ENCODE measurements around the gene ZNF662.
"Not testable (repeated sequence)": the region's sequence is repeated elsewhere in the genome, so short reads cannot be mapped to it uniquely, and the experiment has no call there.

ZNF662 gene

GRCh38 chr3:42875325-42876151 is 30.4 kb upstream of the ZNF662 start, which contains the start of gene CYP8B1:
Gene CYP8B1 (minus strand): TSS chr3:42875879. CDS start chr3:42875816, 63 bp downstream.
- H3K9me3 ChIP-seq (ENCODE audit: control insufficient read depth, insufficient read depth, low read depth, low read length) = no peaks in the 10 kb centered on the region
- H3K4me1 ChIP-seq (ENCODE audit: control insufficient read depth, insufficient read depth, low read length) = peaks cover 3% of the 10 kb centered on the region; the same call in 1 of the 2 replicates
- no peak within 1 kb of the TSS for H3K27ac ChIP-seq (ENCODE audit: low read depth, low read length)
- H3K36me3 ChIP-seq (ENCODE audit: control insufficient read depth, insufficient read depth, low read length) = no peaks in the 10 kb centered on the region
- 0 out of 2 replicates have a peak, but pooled peaks cover 5% of the 10 kb centered on the region for H3K27me3 ChIP-seq (ENCODE audit: control insufficient read depth, insufficient read depth, low read length)
- no peak within 1 kb of the TSS for H3K9ac ChIP-seq (ENCODE audit: low read length)
- H3K4me3 ChIP-seq (ENCODE audit: low read depth, low read length) = no peak within 1 kb of the TSS

DNA sequence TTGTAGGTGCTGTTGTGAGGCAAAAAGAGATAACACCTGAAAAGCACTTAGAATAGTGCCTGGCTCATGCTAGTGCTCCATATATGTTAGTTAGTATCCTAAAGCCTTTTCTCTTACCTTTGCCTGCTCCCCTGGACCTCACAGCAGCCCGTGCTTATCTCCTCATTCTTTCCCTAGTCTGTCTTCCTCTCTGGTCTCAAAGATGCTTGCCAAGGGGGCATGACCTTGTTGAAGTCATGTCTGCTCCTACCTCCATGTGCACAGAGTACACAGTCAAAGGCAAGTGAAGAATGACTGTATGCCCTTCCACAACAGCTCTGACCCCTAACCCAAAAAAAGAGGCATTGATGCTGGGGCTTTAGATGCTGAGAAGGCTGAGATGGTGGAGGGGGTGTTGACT is 29.5 kb upstream of the ZNF662 start:
- no peak overlapping the region for H3K27ac ChIP-seq (ENCODE audit: low read depth, low read length)
- peaks cover 7% of the 10 kb centered on the region for H3K4me1 ChIP-seq (ENCODE audit: control insufficient read depth, insufficient read depth, low read length)
- no peak overlapping the region for H3K9ac ChIP-seq (ENCODE audit: low read length)
- H3K9me3 ChIP-seq (ENCODE audit: control insufficient read depth, insufficient read depth, low read depth, low read length) = no peaks in the 10 kb centered on the region
- H3K4me3 ChIP-seq (ENCODE audit: low read depth, low read length) = no peak overlapping the region
- H3K36me3 ChIP-seq (ENCODE audit: control insufficient read depth, insufficient read depth, low read length) = no peaks in the 10 kb centered on the region
- H3K27me3 ChIP-seq (ENCODE audit: control insufficient read depth, insufficient read depth, low read length) = 0 out of 2 replicates have a peak, but pooled peaks cover 5% of the 10 kb centered on the region

- Histone ChIP-seq H3K4me1 (ENCODE audit: control insufficient read depth, insufficient read depth, low read length) (peaks cover 11% of the 10 kb centered on the region), H3K36me3 (ENCODE audit: control insufficient read depth, insufficient read depth, low read length) (no peaks in the 10 kb centered on the region), H3K4me3 (ENCODE audit: low read depth, low read length) (no peak overlapping the region), H3K27me3 (ENCODE audit: control insufficient read depth, insufficient read depth, low read length) (0 out of 2 replicates have a peak, but pooled peaks cover 5% of the 10 kb centered on the region), H3K27ac (ENCODE audit: low read depth, low read length) (no peak overlapping the region), H3K9me3 (ENCODE audit: control insufficient read depth, insufficient read depth, low read depth, low read length) (no peaks in the 10 kb centered on the region), H3K9ac (ENCODE audit: low read length) (no peak overlapping the region)
Observed at GRCh38 chr3:42876940-42877720, 28.8 kb upstream of the ZNF662 start.

GRCh38 chr3:42877881-42878280 is 28.1 kb upstream of the ZNF662 start:
- Histone ChIP-seq H3K36me3 (ENCODE audit: control insufficient read depth, insufficient read depth, low read length) (no peaks in the 10 kb centered on the region), H3K4me3 (ENCODE audit: low read depth, low read length) (no peak overlapping the region), H3K9ac (ENCODE audit: low read length) (no peak overlapping the region), H3K4me1 (ENCODE audit: control insufficient read depth, insufficient read depth, low read length) (peaks cover 11% of the 10 kb centered on the region), H3K27ac (ENCODE audit: low read depth, low read length) (no peak overlapping the region), H3K9me3 (ENCODE audit: control insufficient read depth, insufficient read depth, low read depth, low read length) (no peaks in the 10 kb centered on the region), H3K27me3 (ENCODE audit: control insufficient read depth, insufficient read depth, low read length) (0 out of 2 replicates have a peak, but pooled peaks cover 5% of the 10 kb centered on the region)

- Histone ChIP-seq H3K36me3 (ENCODE audit: control insufficient read depth, insufficient read depth, low read length) (no peaks in the 10 kb centered on the region), H3K4me1 (ENCODE audit: control insufficient read depth, insufficient read depth, low read length) (peaks cover 15% of the 10 kb centered on the region), H3K4me3 (ENCODE audit: low read depth, low read length) (peak overlapping the region; percentile 57), H3K27me3 (ENCODE audit: control insufficient read depth, insufficient read depth, low read length) (0 out of 2 replicates have a peak, but pooled peaks cover 5% of the 10 kb centered on the region), H3K9ac (ENCODE audit: low read length) (no peak overlapping the region), H3K27ac (ENCODE audit: low read depth, low read length) (no peak overlapping the region), H3K9me3 (ENCODE audit: control insufficient read depth, insufficient read depth, low read depth, low read length) (no peaks in the 10 kb centered on the region)
Observed at GRCh38 chr3:42880183-42880582, 25.8 kb upstream of the ZNF662 start.

DNA sequence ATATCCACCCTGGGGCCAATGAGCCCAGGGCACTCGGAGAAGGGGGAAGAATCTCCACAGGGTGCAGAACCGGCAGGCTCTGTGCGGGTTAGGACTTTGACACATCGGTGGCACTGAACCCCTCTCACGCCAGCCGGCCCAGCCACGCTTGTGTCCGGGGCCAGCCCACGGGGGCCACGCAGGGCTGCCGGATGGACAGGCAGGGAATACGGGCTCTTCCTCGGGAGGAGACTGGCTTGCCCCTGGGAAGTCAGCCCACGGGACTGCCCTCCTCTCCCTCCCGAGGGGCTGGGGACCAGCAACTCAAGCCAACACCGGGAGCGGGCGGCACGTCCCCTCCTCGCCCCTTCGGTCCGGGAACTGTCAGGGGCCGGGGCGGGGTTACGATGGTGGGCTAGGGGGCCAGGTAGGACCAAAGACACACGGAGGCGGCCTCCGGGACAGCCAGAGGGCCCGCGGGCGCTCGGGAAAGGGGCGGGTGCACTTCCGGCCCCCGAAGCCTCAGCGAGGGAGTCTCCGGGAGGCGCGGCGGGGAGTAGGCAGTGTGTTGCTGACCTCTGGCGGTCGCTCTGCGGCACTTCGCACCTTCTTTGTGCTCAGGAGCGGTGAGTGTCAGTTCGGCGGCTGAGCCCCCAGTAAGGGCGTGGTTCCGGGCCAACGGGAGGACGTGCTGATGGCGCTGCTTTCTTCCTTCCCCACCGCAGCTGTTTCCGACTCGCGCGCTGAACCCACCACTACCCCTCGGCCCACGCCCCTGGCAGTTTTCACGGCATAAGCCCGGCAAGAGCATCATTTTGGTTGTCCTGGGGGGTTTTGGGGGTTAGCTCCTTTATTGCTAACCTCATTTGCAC is 25.1 kb upstream of the ZNF662 start:
- Histone ChIP-seq H3K4me3 (ENCODE audit: low read depth, low read length) (peak overlapping the region; percentile 57), H3K9ac (ENCODE audit: low read length) (peak overlapping the region; percentile 60)

DNA sequence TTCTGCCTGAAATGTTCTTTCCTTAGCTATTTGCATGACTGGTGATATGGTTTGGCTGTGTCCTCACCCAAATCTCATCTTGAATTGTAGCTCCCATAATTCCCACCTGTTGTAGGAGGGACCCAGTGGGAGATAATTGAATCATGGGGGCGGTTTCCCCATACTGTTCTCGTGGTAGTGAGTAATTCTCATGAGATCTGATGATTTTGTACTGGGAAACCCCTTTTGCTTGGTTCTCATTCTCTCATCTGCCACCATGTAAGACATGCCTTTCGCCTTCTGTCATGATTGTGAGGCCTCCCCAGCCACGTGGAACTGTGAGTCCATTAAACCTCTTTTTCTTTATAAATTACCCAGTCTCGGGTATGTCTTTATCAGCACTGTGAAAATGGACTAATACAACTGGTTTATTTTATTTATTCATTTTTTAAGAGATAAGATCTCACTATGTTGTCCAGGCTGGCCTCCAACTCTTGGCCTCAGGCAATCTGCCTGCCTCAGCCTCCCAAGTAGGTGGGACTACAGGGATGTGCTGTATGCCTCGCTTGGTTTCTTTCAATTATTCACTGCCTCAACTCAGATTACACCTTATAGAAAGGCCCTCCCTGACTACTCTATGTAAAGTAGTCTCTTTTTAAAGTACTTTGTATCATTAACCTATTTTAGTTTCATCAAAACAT is 22.6 kb upstream of the ZNF662 start:
- peaks cover 26% of the 10 kb centered on the region for H3K4me1 ChIP-seq (ENCODE audit: control insufficient read depth, insufficient read depth, low read length)
- H3K9me3 ChIP-seq (ENCODE audit: control insufficient read depth, insufficient read depth, low read depth, low read length); H3K4me3 ChIP-seq (ENCODE audit: low read depth, low read length); H3K27me3 ChIP-seq (ENCODE audit: control insufficient read depth, insufficient read depth, low read length); H3K27ac ChIP-seq (ENCODE audit: low read depth, low read length); H3K9ac ChIP-seq (ENCODE audit: low read length); H3K36me3 ChIP-seq (ENCODE audit: control insufficient read depth, insufficient read depth, low read length): not testable (repeated sequence)

More for the DNA sequence above, 25.1 kb upstream of the ZNF662 start:
- Histone ChIP-seq H3K9me3 (ENCODE audit: control insufficient read depth, insufficient read depth, low read depth, low read length) (no peaks in the 10 kb centered on the region), H3K4me1 (ENCODE audit: control insufficient read depth, insufficient read depth, low read length) (peaks cover 18% of the 10 kb centered on the region), H3K27ac (ENCODE audit: low read depth, low read length) (no peak overlapping the region; the same call in 1 of the 2 replicates), H3K27me3 (ENCODE audit: control insufficient read depth, insufficient read depth, low read length) (0 out of 2 replicates have a peak, but pooled peaks cover 5% of the 10 kb centered on the region), H3K36me3 (ENCODE audit: control insufficient read depth, insufficient read depth, low read length) (no peaks in the 10 kb centered on the region)

DNA sequence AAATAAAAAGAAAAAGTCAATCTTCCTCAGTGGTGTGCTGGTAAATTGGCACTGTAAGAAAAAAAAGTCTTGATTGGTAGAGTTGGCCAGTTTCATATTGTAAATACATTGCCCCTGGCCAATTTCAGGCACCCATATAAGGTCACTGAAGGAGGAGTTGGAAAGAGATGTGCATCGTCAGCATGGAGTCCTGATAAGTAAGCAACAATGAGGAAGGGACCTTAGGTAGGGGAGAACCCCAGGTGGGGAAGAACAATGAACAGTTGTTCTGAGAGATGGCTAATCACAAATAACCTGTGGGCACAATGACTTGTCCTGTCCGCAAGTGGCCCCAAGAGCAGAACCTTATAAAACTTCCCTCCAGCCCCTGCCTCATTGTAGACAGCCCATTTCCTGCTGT is 21.6 kb upstream of the ZNF662 start:
- H3K9me3 ChIP-seq (ENCODE audit: control insufficient read depth, insufficient read depth, low read depth, low read length) = no peaks in the 10 kb centered on the region
- peaks cover 26% of the 10 kb centered on the region for H3K4me1 ChIP-seq (ENCODE audit: control insufficient read depth, insufficient read depth, low read length)
- no peaks in the 10 kb centered on the region for H3K27me3 ChIP-seq (ENCODE audit: control insufficient read depth, insufficient read depth, low read length)

DNA sequence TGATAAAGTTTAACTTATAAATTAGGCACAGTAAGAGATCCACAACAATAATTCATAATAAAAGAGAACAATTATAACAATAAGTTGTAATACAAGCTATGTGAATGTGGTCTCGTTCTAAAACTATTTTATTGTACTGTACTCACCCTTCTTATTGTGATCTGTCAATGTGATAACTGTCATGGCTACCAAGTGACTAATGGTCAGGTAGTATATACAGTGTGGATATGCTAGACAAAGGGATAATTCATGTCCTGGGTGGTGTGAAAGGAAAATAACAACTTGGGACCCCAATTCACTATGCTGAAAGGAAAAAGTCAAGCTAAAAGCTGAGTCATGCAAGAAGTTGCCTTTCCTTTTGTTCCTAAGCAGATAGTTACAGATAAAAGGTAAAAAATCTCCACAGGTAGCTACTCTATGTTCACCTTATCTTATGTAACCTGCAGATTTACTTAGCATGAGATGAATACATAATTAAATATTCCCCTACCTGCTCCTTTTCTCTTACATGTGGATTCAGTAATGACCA is 19.6 kb upstream of the ZNF662 start:
- H3K4me3 ChIP-seq (ENCODE audit: low read depth, low read length) = no peak overlapping the region
- no peaks in the 10 kb centered on the region for H3K9me3 ChIP-seq (ENCODE audit: control insufficient read depth, insufficient read depth, low read depth, low read length)
- H3K9ac ChIP-seq (ENCODE audit: low read length) = no peak overlapping the region
- H3K36me3 ChIP-seq (ENCODE audit: control insufficient read depth, insufficient read depth, low read length) = no peaks in the 10 kb centered on the region
- H3K27ac ChIP-seq (ENCODE audit: low read depth, low read length) = no peak overlapping the region
- H3K27me3 ChIP-seq (ENCODE audit: control insufficient read depth, insufficient read depth, low read length) = no peaks in the 10 kb centered on the region
- peaks cover 32% of the 10 kb centered on the region for H3K4me1 ChIP-seq (ENCODE audit: control insufficient read depth, insufficient read depth, low read length)

More for the DNA sequence above, 21.6 kb upstream of the ZNF662 start:
- Histone ChIP-seq H3K9ac (ENCODE audit: low read length) (no peak overlapping the region), H3K4me3 (ENCODE audit: low read depth, low read length) (no peak overlapping the region), H3K36me3 (ENCODE audit: control insufficient read depth, insufficient read depth, low read length) (no peaks in the 10 kb centered on the region), H3K27ac (ENCODE audit: low read depth, low read length) (no peak overlapping the region)

DNA sequence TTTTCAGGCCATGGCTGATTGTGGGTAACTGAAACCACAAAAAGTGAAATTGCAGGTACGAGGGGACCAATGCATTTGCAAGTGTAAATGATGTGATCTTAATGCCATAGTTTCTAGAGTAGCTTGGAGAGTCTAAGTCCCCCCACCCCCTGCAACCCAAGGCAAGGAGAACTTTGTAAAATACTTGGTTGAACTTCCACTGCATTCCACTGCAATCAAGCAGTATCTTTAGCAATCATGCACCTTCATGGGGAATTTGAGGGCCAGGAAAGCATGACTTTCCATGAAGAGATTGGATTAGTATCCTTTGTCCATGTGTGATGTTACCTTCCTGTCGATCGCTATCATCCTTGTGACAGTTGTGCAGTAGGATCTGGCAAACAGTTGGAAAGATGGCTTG is 18.9 kb upstream of the ZNF662 start:
- Histone ChIP-seq H3K9ac (ENCODE audit: low read length) (no peak overlapping the region), H3K27me3 (ENCODE audit: control insufficient read depth, insufficient read depth, low read length) (no peaks in the 10 kb centered on the region), H3K36me3 (ENCODE audit: control insufficient read depth, insufficient read depth, low read length) (no peaks in the 10 kb centered on the region), H3K9me3 (ENCODE audit: control insufficient read depth, insufficient read depth, low read depth, low read length) (no peaks in the 10 kb centered on the region), H3K4me3 (ENCODE audit: low read depth, low read length) (no peak overlapping the region), H3K27ac (ENCODE audit: low read depth, low read length) (no peak overlapping the region), H3K4me1 (ENCODE audit: control insufficient read depth, insufficient read depth, low read length) (peaks cover 35% of the 10 kb centered on the region)

All from HUES6 (cell line).